Fibroblast of peridontal ligament (primary cell): Measurements from ENCODE around the gene PIKFYVE.
A peak's percentile ranks its signal among the peaks of the same experiment; 100 is the strongest.
"Not testable (repeated sequence)": the region's sequence is repeated elsewhere in the genome, so short reads cannot be mapped to it uniquely, and the experiment has no call there.

Experiments
- DNase-seq: peaks from one replicate; pipeline ENCODE4 v3.0.0-alpha.2; 2010; ENCODE audit errors: extremely low read depth

PIKFYVE gene

GRCh38 chr2:208255557-208256106, 10.4 kb upstream of the PIKFYVE start:
- DNase-seq, result no peak

GRCh38 chr2:208256192-208256782, 9.8 kb upstream of the PIKFYVE start:
- no peak for DNase-seq

GRCh38 chr2:208256849-208257813, 8.9 kb upstream of the PIKFYVE start:
- DNase-seq, result not testable (repeated sequence)

GRCh38 chr2:208265371-208265800, 669 bp upstream of the PIKFYVE start:
- no peak for DNase-seq

- peak; percentile 41 for DNase-seq
Observed at GRCh38 chr2:208266553-208266893, 468 bp downstream of the PIKFYVE start.

- DNase-seq, result peak; percentile 21
Observed at GRCh38 chr2:208266936-208267335, 881 bp downstream of the PIKFYVE start.

GRCh38 chr2:208267526-208267925, 1.5 kb downstream of the PIKFYVE start:
- not testable (repeated sequence) for DNase-seq

- no peak for DNase-seq
Observed at GRCh38 chr2:208268156-208268952, 2.3 kb downstream of the PIKFYVE start.

GRCh38 chr2:208269091-208269490, 3.0 kb downstream of the PIKFYVE start:
- DNase-seq, result no peak

GRCh38 chr2:208274748-208275147, 8.7 kb downstream of the PIKFYVE start:
- no peak for DNase-seq

GRCh38 chr2:208278549-208278948, 12.5 kb downstream of the PIKFYVE start:
- no peak for DNase-seq

- peak; percentile 7 for DNase-seq
Observed at GRCh38 chr2:208279236-208279635, 13.2 kb downstream of the PIKFYVE start.

- no peak for DNase-seq
Observed at GRCh38 chr2:208280234-208280633, 14.2 kb downstream of the PIKFYVE start.

GRCh38 chr2:208280933-208281332, 14.9 kb downstream of the PIKFYVE start:
- DNase-seq, result peak; percentile 57

- no peak for DNase-seq
Observed at GRCh38 chr2:208285853-208286252, 19.8 kb downstream of the PIKFYVE start.

- DNase-seq, result no peak
Observed at GRCh38 chr2:208294482-208295024, 28.5 kb downstream of the PIKFYVE start.

GRCh38 chr2:208295834-208296233, 29.8 kb downstream of the PIKFYVE start:
- no peak for DNase-seq

GRCh38 chr2:208296610-208297009, 30.6 kb downstream of the PIKFYVE start:
- no peak for DNase-seq

GRCh38 chr2:208297961-208298360, 31.9 kb downstream of the PIKFYVE start:
- DNase-seq, result no peak

- DNase-seq, result no peak
Observed at GRCh38 chr2:208300847-208301618, 35.0 kb downstream of the PIKFYVE start.

GRCh38 chr2:208304157-208304556, 38.1 kb downstream of the PIKFYVE start:
- no peak for DNase-seq
